GM12892 (cell line): ENCODE data around the gene CLN3.
"Not testable (repeated sequence)": the region's sequence is repeated elsewhere in the genome, so short reads cannot be mapped to it uniquely, and the experiment has no call there.

Experiments used
- POLR2A ChIP-seq: IDR thresholded peaks from 2 replicates; pipeline ENCODE4 v1.6.1; 2011; ENCODE audit warnings: low read depth, low read length, control low read depth
- POLR2AphosphoS5 ChIP-seq: IDR thresholded peaks from 2 replicates; pipeline ENCODE4 v1.6.1; 2011; ENCODE audit warnings: low read depth, low read length, control low read depth
- TAF1 ChIP-seq: IDR thresholded peaks from 2 replicates; pipeline ENCODE4 v1.6.1; 2011; ENCODE audit warnings: low read depth, mild to moderate bottlenecking, control low read depth, low read length, borderline replicate concordance

DNA sequence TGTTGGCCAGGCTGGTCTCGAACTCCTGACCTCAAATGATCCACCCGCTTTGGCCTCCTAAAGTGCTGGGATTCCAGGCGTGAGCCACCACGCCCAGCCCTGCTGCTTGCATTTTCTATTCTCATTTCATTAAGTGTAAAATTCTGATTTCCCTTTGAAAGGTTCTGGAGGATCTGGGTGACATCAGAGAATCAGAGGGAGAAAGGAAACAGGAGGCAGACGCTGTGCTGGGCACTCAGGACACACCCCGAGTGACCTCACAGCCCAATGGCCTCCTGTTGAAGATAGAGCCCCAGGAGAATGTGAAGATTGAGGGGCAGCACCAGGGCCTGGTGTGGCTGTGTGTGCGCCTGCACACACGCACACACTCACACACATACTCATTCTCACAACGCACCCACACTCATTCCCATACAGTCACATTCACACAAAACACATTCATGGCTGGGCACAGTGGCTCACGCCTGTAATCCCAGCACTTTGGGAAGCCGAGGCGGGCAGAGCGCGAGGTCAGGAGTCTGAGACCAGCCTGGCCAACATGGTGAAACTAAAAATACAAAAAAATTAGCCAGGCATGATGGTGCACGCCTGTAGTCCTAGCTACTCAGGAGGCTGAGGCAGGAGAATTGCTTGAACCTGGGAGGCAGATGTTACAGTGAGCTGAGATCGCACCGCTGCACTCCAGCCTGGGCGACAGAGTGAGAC lies 8.8 kb upstream of the CLN3 start:
- not testable (repeated sequence) for TF ChIP-seq TAF1, POLR2AphosphoS5, POLR2A
